ENCODE results near the gene SMTN.
"Not testable (repeated sequence)": the region's sequence is repeated elsewhere in the genome, so short reads cannot be mapped to it uniquely, and the experiment has no call there.

SMTN gene

GRCh38 chr22:31073125-31073524, 8.0 kb upstream of the SMTN start:
- DNase-seq (ENCODE audit: low spot score) = not testable (repeated sequence)

- not testable (repeated sequence) for DNase-seq (ENCODE audit: low spot score)
Observed at GRCh38 chr22:31073545-31074145, 7.5 kb upstream of the SMTN start.

GRCh38 chr22:31075961-31076360, 5.2 kb upstream of the SMTN start:
- no peak for DNase-seq (ENCODE audit: low spot score)

- DNase-seq (ENCODE audit: low spot score) = no peak
Observed at GRCh38 chr22:31077681-31078080, 3.4 kb upstream of the SMTN start.

- DNase-seq (ENCODE audit: low spot score) = peak; percentile 22
Observed at GRCh38 chr22:31078389-31078788, 2.7 kb upstream of the SMTN start.

- peak; percentile 84 for DNase-seq (ENCODE audit: low spot score)
Observed at GRCh38 chr22:31079095-31079642, 1.9 kb upstream of the SMTN start.

- peak; percentile 54 for DNase-seq (ENCODE audit: low spot score)
Observed at GRCh38 chr22:31080164-31080847, 812 bp upstream of the SMTN start.

- peak; percentile 36 for DNase-seq (ENCODE audit: low spot score)
Observed at GRCh38 chr22:31081963-31082605, 966 bp downstream of the SMTN start.

- DNase-seq (ENCODE audit: low spot score) = peak; percentile 99
Observed at GRCh38 chr22:31082606-31083376, 1.7 kb downstream of the SMTN start.

GRCh38 chr22:31083377-31083768, 2.3 kb downstream of the SMTN start:
- DNase-seq (ENCODE audit: low spot score) = peak; percentile 41

- peak; percentile 29 for DNase-seq (ENCODE audit: low spot score)
Observed at GRCh38 chr22:31083923-31084810, 3.0 kb downstream of the SMTN start.

- DNase-seq (ENCODE audit: low spot score) = peak; percentile 37
Observed at GRCh38 chr22:31084811-31085492, 3.8 kb downstream of the SMTN start.

- peak; percentile 31 for DNase-seq (ENCODE audit: low spot score)
Observed at GRCh38 chr22:31085493-31085824, 4.3 kb downstream of the SMTN start.

- peak; percentile 20 for DNase-seq (ENCODE audit: low spot score)
Observed at GRCh38 chr22:31085928-31086327, 4.8 kb downstream of the SMTN start.

- DNase-seq (ENCODE audit: low spot score) = peak; percentile 30
Observed at GRCh38 chr22:31086703-31087330, 5.7 kb downstream of the SMTN start.

- peak; percentile 19 for DNase-seq (ENCODE audit: low spot score)
Observed at GRCh38 chr22:31087744-31088215, 6.7 kb downstream of the SMTN start.

GRCh38 chr22:31088233-31088986, 7.3 kb downstream of the SMTN start:
- peak; percentile 7 for DNase-seq (ENCODE audit: low spot score)

GRCh38 chr22:31089160-31090100, 8.3 kb downstream of the SMTN start:
- DNase-seq (ENCODE audit: low spot score) = peak; percentile 91

Data from HuH-7.5 (cell line).